PC-3 (cell line): ENCODE measurements around the gene FBXW9. TPM values are rescaled to one million over a fixed set of nuclear protein-coding genes. Genes with fewer than 3 reads are reported as not detected.

Source experiments
- ATAC-seq: fragments of 200-7000 bp; cut with Tn5 transposase; 2 replicates; pipeline ENCODE4 v1.9.1; 2020; ENCODE audit warnings: mild to moderate bottlenecking, moderate library complexity
- BruUV-seq: library from RNA; stranded (reverse); fragments of 400-500 nt; replicated peaks from 2 replicates; lab custom pipeline; 2021; lab: Mats Ljungman, UMichigan
- CTCF ChIA-PET: fragments of 300-600 bp; sonication (Branson Sonifier 250); formaldehyde crosslinking; loops from one replicate; lab custom pipeline; 2022; ENCODE audit warnings: antibody characterized with exemption; lab: Charles Lee
- POLR2A ChIA-PET: fragments of 300-600 bp; sonication (Branson Sonifier 250); formaldehyde crosslinking; loops from one replicate; lab custom pipeline; 2022; ENCODE audit warnings: antibody characterized with exemption; ENCODE audit not compliant: unreplicated experiment; lab: Charles Lee
- DNase-seq: peaks from one replicate; pipeline ENCODE4 v3.0.0-alpha.2; 2015
- H2AFZ ChIP-seq: fragments of 300-600 bp; sonication (generic); 2 replicates; pipeline ENCODE4 v1.6.0; 2016; ENCODE audit warnings: antibody characterized with exemption, low read length
- H3F3A ChIP-seq: fragments of 300-600 bp; sonication (generic); one replicate; pipeline ENCODE4 v1.6.0; 2017; ENCODE audit warnings: antibody characterized with exemption, low read length, control low read depth, mild to moderate bottlenecking; ENCODE audit not compliant: unreplicated experiment
- H3K27ac ChIP-seq: fragments of 300-600 bp; sonication (generic); 2 replicates; pipeline ENCODE4 v1.5.1; 2016; ENCODE audit warnings: mild to moderate bottlenecking, low read length
- H3K27me3 ChIP-seq: fragments of 300-600 bp; sonication (generic); 2 replicates; pipeline ENCODE4 v1.6.1; 2016; ENCODE audit warnings: low read length, mixed read lengths
- H3K36me3 ChIP-seq: fragments of 300-600 bp; sonication (generic); 2 replicates; pipeline ENCODE4 v1.6.1; 2016; ENCODE audit warnings: low read depth, mixed run types, low read length, mixed read lengths
- H3K4me1 ChIP-seq: fragments of 300-600 bp; sonication (generic); 2 replicates; pipeline ENCODE4 v1.5.1; 2016; ENCODE audit warnings: low read length; ENCODE audit not compliant: insufficient read depth
- H3K4me2 ChIP-seq: fragments of 300-600 bp; sonication (generic); 2 replicates; pipeline ENCODE4 v1.6.0; 2016; ENCODE audit warnings: low read length
- H3K4me3 ChIP-seq: fragments of 300-600 bp; sonication (generic); 2 replicates; pipeline ENCODE4 v1.5.1; 2016; ENCODE audit warnings: mild to moderate bottlenecking, low read length, mixed read lengths
- H3K79me2 ChIP-seq: fragments of 300-600 bp; sonication (generic); 2 replicates; pipeline ENCODE4 v1.6.1; 2017; ENCODE audit warnings: low read length, mixed read lengths
- H3K9ac ChIP-seq: fragments of 300-600 bp; sonication (generic); 2 replicates; pipeline ENCODE4 v1.6.0; 2016; ENCODE audit warnings: mild to moderate bottlenecking, low read length
- H3K9me2 ChIP-seq: fragments of 300-600 bp; sonication (generic); replicated peaks from 2 replicates; pipeline ENCODE4 v1.6.1; 2016; ENCODE audit warnings: mixed run types, low read length, mixed read lengths
- H3K9me3 ChIP-seq: fragments of 300-600 bp; sonication (generic); 2 replicates; pipeline ENCODE4 v1.6.1; 2016; ENCODE audit warnings: low read length, mixed read lengths
- H4K20me1 ChIP-seq: fragments of 300-600 bp; sonication (generic); 2 replicates; pipeline ENCODE4 v1.6.1; 2016; ENCODE audit warnings: low read length, mixed read lengths
- EZH2 ChIP-seq: fragments of 300-600 bp; sonication (generic); IDR thresholded peaks from one replicate; pipeline ENCODE4 v1.6.1; 2017; ENCODE audit warnings: antibody characterized with exemption, mild to moderate bottlenecking, low read length; ENCODE audit not compliant: unreplicated experiment
- EZH2phosphoT487 ChIP-seq: fragments of 300-600 bp; sonication (generic); IDR thresholded peaks from 2 replicates; pipeline ENCODE4 v1.6.1; 2018; ENCODE audit warnings: mild to moderate bottlenecking, antibody characterized with exemption, low read length, borderline replicate concordance
- intact Hi-C: fragments of 100-400 bp; cut with micrococcal nuclease; formaldehyde crosslinking; loops from 2 replicates; pipeline ENCODE4 v1.9.0; 2023
- total RNA-seq: library from RNA; depleted of rRNA; stranded (reverse); fragments of >200 nt; gene quantifications from 2 replicates; pipeline ENCODE4 v1.2.3, GENCODE V29; 2014
- TF ChIP-seq, protein P1 (sequence below): fragments of 300-600 bp; sonication (generic); conservative IDR thresholded peaks from 2 replicates; pipeline ENCODE4 v1.5.1; 2017; ENCODE audit warnings: antibody characterized with exemption, low read depth, mild to moderate bottlenecking, low read length

The FBXW9 gene
- total RNA-seq, 1 experiment from 2014 or later, result 27.5 TPM

DNA sequence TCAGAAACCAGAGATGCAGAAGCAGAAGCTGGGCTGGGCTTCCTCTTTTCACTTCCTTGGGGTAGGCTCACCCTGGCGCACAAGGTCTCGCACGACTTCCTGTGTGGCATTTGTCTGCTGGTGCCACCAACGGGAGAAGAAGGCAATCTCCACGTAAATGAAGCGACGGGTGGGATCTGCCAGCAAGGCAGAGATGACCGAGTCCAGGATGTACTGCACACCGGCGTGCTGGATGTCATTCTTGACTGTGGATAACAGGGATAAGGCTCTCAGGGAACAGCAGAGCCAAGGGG is 31.2 kb downstream of the FBXW9 start:
- ATAC-seq (no peak), DNase-seq (no peak)
- TF ChIP-seq EZH2phosphoT487, result no peak
- TF ChIP-seq, protein P1, sequence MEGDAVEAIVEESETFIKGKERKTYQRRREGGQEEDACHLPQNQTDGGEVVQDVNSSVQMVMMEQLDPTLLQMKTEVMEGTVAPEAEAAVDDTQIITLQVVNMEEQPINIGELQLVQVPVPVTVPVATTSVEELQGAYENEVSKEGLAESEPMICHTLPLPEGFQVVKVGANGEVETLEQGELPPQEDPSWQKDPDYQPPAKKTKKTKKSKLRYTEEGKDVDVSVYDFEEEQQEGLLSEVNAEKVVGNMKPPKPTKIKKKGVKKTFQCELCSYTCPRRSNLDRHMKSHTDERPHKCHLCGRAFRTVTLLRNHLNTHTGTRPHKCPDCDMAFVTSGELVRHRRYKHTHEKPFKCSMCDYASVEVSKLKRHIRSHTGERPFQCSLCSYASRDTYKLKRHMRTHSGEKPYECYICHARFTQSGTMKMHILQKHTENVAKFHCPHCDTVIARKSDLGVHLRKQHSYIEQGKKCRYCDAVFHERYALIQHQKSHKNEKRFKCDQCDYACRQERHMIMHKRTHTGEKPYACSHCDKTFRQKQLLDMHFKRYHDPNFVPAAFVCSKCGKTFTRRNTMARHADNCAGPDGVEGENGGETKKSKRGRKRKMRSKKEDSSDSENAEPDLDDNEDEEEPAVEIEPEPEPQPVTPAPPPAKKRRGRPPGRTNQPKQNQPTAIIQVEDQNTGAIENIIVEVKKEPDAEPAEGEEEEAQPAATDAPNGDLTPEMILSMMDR, result no peak
- TF ChIP-seq EZH2, result no peak
- Histone ChIP-seq H3K4me2 (peak overlapping the region; percentile 93; the same call in 1 of the 2 replicates), H3F3A (no peaks in the 10 kb centered on the region), H4K20me1 (no peaks in the 10 kb centered on the region), H3K27me3 (no peaks in the 10 kb centered on the region), H2AFZ (no peak overlapping the region), H3K4me3 (no peak overlapping the region), H3K4me1 (peaks cover 25% of the 10 kb centered on the region), H3K9me2 (no peaks in the 10 kb centered on the region), H3K36me3 (peaks cover 18% of the 10 kb centered on the region), H3K79me2 (peaks cover 44% of the 10 kb centered on the region), H3K9ac (no peak overlapping the region), H3K27ac (no peak overlapping the region), H3K9me3 (no peaks in the 10 kb centered on the region)
- ChIA-PET CTCF (no interaction called here), POLR2A (interaction anchor here (0.6 kb wide), 1 partner anchor 213 kb away, joined by 3 read pairs; no protein-coding TSS in a partner anchor)
- no TSS peak for BruUV-seq
- intact Hi-C loops, result no loop called here

DNA sequence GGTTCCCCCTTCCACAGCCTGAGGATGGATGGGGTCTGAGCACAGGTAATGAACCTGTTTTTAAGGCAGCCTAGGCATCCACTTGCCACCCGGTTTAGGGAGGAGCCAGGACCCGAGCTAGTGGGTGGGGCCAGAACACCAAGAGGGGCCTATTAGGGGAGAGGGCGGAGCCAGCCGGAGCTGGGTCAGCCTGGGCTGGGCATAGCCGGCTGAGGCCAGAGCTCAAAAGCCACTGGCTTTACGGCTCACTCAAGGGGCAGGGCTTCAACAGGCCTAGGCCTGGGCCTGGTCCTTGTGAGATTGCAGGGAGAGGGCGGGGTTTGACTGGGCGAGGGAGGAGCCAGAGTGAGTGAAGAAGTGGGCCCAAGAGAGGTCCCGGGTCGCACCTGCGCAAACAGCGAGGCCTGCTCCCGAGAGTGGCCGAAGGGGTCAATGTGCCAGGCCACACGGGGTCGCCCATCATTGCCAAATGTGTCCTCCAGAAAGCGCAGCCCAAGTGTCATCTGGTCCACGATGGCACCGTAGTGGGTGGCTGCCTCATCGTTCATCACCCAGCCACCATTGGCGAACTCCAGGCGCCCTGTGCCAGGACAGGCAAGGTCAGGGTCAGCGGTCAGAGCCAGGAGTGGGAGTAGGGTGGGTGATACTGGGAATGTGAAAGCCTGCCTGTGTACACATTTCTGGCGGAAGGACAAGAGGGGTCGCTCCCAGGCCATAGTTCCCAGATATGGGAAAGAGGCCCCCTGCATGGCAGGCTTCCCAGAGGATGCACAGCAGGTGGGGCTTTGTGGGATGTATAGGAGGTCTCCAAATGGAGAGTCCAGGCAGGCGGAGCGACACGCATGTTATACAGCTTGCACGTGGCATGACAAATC is 31.8 kb downstream of the FBXW9 start:
- no peak overlapping the region for H3K4me3 ChIP-seq
- no peaks in the 10 kb centered on the region for H3K27me3 ChIP-seq
- peaks cover 25% of the 10 kb centered on the region for H3K4me1 ChIP-seq
- no peaks in the 10 kb centered on the region for H3F3A ChIP-seq
- H3K36me3 ChIP-seq, result peaks cover 18% of the 10 kb centered on the region
- H3K27ac ChIP-seq, result no peak overlapping the region
- no TSS peak for BruUV-seq
- POLR2A ChIA-PET, result no interaction called here
- H3K4me2 ChIP-seq, result no peak overlapping the region
- no peak overlapping the region for H2AFZ ChIP-seq
- H4K20me1 ChIP-seq, result no peaks in the 10 kb centered on the region
- H3K9ac ChIP-seq, result no peak overlapping the region
- ATAC-seq (no peak), DNase-seq (no peak)
- peaks cover 39% of the 10 kb centered on the region for H3K79me2 ChIP-seq
- H3K9me2 ChIP-seq, result no peaks in the 10 kb centered on the region
- TF ChIP-seq EZH2phosphoT487 (no peak), EZH2 (no peak)
- TF ChIP-seq, protein P1, result no peak
- H3K9me3 ChIP-seq, result no peaks in the 10 kb centered on the region
- CTCF ChIA-PET, result no interaction called here
- intact Hi-C loops, result no loop called here

DNA sequence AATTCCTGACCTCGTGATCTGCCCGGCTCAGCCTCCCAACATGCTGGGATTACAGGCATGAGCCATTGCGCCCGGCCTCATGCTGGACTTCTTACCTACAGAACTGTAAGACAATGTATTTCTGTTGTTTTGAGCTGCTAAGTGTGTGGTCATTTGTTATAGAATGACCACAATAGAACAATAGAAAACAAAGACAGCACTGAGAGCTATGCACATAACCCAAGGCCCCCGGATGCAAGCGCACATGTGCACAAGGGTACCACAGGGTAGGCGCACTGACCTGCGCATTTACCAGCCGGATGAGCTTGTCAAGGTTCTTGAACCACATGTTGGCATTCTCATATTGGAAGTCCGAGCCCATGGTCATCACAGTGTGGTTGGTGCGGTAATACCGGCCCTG is 35.5 kb downstream of the FBXW9 start:
- H4K20me1 ChIP-seq, result no peaks in the 10 kb centered on the region
- DNase-seq (no peak), ATAC-seq (no peak)
- H3K9ac ChIP-seq, result no peak overlapping the region
- no peaks in the 10 kb centered on the region for H3K9me2 ChIP-seq
- ChIA-PET CTCF (no interaction called here), POLR2A (no interaction called here)
- TF ChIP-seq, protein P1, result no peak
- TF ChIP-seq EZH2 (no peak), EZH2phosphoT487 (no peak)
- H2AFZ ChIP-seq, result no peak overlapping the region
- intact Hi-C loops, result no loop called here
- H3K4me1 ChIP-seq, result peaks cover 5% of the 10 kb centered on the region; the same call in 1 of the 2 replicates
- peaks cover 30% of the 10 kb centered on the region for H3K36me3 ChIP-seq
- H3F3A ChIP-seq, result no peaks in the 10 kb centered on the region
- H3K79me2 ChIP-seq, result peaks cover 8% of the 10 kb centered on the region; the same call in 1 of the 2 replicates
- H3K4me3 ChIP-seq, result no peak overlapping the region
- no peaks in the 10 kb centered on the region for H3K9me3 ChIP-seq
- no TSS peak for BruUV-seq
- H3K4me2 ChIP-seq, result no peak overlapping the region
- H3K27ac ChIP-seq, result no peak overlapping the region
- H3K27me3 ChIP-seq, result no peaks in the 10 kb centered on the region
